Spinal cord (tissue), 10 donors: ENCODE measurements around the gene TUBA8. TPM values are rescaled to one million over a fixed set of nuclear protein-coding genes. Genes with fewer than 3 reads are reported as not detected.
"Not testable (repeated sequence)": the region's sequence is repeated elsewhere in the genome, so short reads cannot be mapped to it uniquely, and the experiment has no call there.

Experiments used
- DNase-seq, 6 donors: peaks; one replicate each; pipeline versions ENCODE4 v3.0.0 to v3.0.0-alpha.2; 2013 to 2015; ENCODE audit warnings: low spot score in 6 of 6, low read depth in 4 of 6
- H3K27ac ChIP-seq: one replicate; pipeline ENCODE4 v1.5.1; 2013; ENCODE audit warnings: low read depth, low read length, control low read depth
- H3K27me3 ChIP-seq: one replicate; pipeline ENCODE4 v1.6.1; 2013; ENCODE audit warnings: low read length; ENCODE audit not compliant: control insufficient read depth, insufficient read depth
- H3K36me3 ChIP-seq: one replicate; pipeline ENCODE4 v1.6.1; 2013; ENCODE audit warnings: low read length; ENCODE audit not compliant: control insufficient read depth, insufficient read depth
- H3K4me1 ChIP-seq: one replicate; pipeline ENCODE4 v1.6.1; 2013; ENCODE audit warnings: low read length; ENCODE audit not compliant: control insufficient read depth, insufficient read depth
- H3K4me3 ChIP-seq: one replicate; pipeline ENCODE4 v1.5.1; 2013; ENCODE audit warnings: low read depth, low read length, control low read depth
- H3K9me3 ChIP-seq: one replicate; pipeline ENCODE4 v1.6.1; 2013; ENCODE audit warnings: low read length; ENCODE audit not compliant: control insufficient read depth, insufficient read depth
- WGBS: methylation state at CpG from one replicate; pipeline ENCODE4 v1.1.5; 2013; ENCODE audit warnings: missing lambda C conversion rate; ENCODE audit not compliant: insufficient coverage; 5-methylcytosine and 5-hydroxymethylcytosine counted together
- long read RNA-seq, 4 donors: transcript quantifications; one replicate each; lab custom pipeline, GENCODE V29; 2026
- polyA plus RNA-seq, 2 donors: library from polyadenylated mRNA; unstranded; fragments of 120-200 nt; gene quantifications; one replicate each; pipeline ENCODE4 v1.2.1, GENCODE V29; 2013; ENCODE audit not compliant: insufficient read length in 2 of 2
- total RNA-seq, 2 donors: library from RNA; depleted of rRNA in 1 of 2; stranded (reverse); fragments of 120-200 nt in 1 of 2; fragments of >200 nt in 1 of 2; gene quantifications; one replicate each; pipeline versions ENCODE4 v1.2.3 to v1.2.4, GENCODE V29; 2013 to 2014
- donor health status: healthy.

TUBA8 gene
- total RNA-seq = 1 to 10 TPM; 5.5 to 9.7 TPM
- polyA plus RNA-seq = 10 to 100 TPM; 24.7 to 27.1 TPM
- long read RNA-seq, donor 1, transcript TUBA8-202 (5 exons, 2,018 nt) = major isoform, 6 of 6 reads
- long read RNA-seq, donor 1, partial matches to known transcripts = 0 of 6 reads
- long read RNA-seq, donor 1, other reads (novel, unspliced or antisense) = 0 of 6 reads
- long read RNA-seq, donor 2, partial matches to known transcripts = 0 of 2 reads
- long read RNA-seq, donor 2, other reads (novel, unspliced or antisense) = 0 of 2 reads
- long read RNA-seq, donor 3, partial matches to known transcripts = 0 of 2 reads
- long read RNA-seq, donor 3, other reads (novel, unspliced or antisense) = 0 of 2 reads
- long read RNA-seq, donor 4, partial matches to known transcripts = 0 of 1 reads
- long read RNA-seq, donor 4, other reads (novel, unspliced or antisense) = 0 of 1 reads

DNA sequence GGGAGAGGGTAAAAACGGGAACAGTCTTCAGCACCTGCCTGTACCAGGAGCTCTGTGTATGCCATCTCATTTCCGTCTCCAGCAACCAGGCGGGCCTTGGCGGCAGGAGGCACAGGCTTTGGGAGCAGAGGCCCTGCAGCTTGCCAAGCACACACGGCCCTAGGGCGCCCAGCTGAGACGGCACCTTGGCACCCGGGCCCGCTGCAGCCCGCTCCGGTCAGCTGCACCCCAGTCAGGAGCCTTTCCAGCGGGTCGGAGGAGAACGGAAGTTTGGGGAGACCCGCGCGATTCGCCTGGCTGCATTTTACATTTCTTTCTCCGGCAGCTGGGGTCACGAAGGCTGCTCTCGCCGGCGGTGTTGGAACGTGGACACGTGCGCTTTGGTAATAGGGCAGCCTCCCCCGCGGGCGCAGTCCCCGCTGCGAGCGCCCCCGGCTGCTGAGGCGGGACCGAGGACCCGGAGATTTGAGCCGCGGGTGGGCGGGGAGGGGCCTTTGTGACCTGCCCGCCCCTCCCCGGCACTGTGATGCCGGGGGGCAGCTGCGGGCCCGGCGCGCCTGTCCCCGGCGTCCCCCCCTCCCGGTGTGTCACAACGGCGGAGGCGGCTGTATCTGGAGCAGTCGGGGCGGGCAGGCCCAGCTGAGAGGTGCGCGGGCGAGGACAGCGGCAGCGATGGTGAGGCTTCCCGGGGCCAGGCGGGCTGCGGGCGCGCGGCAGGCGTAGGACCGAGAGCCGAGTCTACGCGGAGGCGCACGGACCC is at the start of gene TUBA8:
TUBA8 (plus strand) TSS at position 616 of the 760 bp plus-strand sequence; CDS start at position 673, 57 bp downstream.
- peaks cover 33% of the 10 kb centered on the region for H3K4me1 ChIP-seq
- peaks cover 21% of the 10 kb centered on the region for H3K27me3 ChIP-seq
- H3K27ac ChIP-seq = no peak within 1 kb of the TSS
- WGBS = under 1% methylated on average over 72 of the region's 72 CpGs
- peak within 1 kb of the TSS; percentile 27 for H3K4me3 ChIP-seq
- peak in 3 of 6 donors; percentile 22 to 65 (median 51) for DNase-seq
- H3K36me3 ChIP-seq = peaks cover 2% of the 10 kb centered on the region
- H3K9me3 ChIP-seq = no peaks in the 10 kb centered on the region

DNA sequence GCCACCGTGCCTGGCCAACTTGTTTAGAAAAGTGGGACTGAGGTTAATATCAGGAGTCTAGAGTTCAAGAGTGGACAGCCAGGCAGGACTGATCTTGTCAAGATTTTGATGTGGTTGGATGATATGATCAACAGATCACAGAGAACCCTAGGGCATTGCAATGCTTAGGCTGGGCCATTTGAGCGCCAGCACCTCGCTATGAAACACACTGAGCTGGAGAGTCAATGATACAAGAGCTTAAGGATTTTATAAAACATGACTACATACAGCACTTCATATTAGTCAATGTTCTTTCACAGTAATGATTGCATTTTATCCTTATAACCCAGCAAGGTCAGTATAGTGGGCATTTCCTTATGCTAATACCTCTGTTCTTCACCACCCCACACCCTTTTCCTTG is 48.2 kb upstream of the TUBA8 start:
- no peaks in the 10 kb centered on the region for H3K36me3 ChIP-seq
- H3K9me3 ChIP-seq = no peaks in the 10 kb centered on the region
- H3K27me3 ChIP-seq = no peaks in the 10 kb centered on the region
- H3K27ac ChIP-seq = no peak overlapping the region
- no peak overlapping the region for H3K4me3 ChIP-seq
- H3K4me1 ChIP-seq = peaks cover 16% of the 10 kb centered on the region
- WGBS = 96% methylated on average over 2 of the region's 3 CpGs
- DNase-seq = no peak

DNA sequence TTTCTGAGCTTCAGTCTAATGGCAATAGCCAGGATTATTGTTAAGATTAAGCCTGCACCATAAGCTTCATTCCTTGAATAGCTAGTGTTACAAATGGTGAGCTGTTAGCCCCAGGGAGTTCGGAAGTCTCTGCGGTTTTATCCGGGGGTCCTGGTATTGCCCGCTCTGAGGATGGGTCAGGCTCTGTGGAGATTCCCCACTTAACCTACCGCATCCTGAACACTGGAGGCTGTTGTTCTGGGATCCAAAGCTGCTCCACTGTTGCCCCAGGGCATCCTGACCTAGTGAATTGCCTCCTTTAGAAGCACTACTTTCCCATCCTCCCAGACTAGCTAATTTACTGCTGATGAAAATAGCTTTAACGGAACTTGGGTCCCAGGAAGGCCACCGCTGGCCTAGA is 47.3 kb upstream of the TUBA8 start:
- Histone ChIP-seq H3K27me3 (no peaks in the 10 kb centered on the region), H3K4me1 (peaks cover 23% of the 10 kb centered on the region), H3K36me3 (no peaks in the 10 kb centered on the region), H3K9me3 (no peaks in the 10 kb centered on the region), H3K4me3 (no peak overlapping the region), H3K27ac (no peak overlapping the region)
- no peak for DNase-seq
- WGBS = 81% methylated on average over 3 of the region's 7 CpGs

DNA sequence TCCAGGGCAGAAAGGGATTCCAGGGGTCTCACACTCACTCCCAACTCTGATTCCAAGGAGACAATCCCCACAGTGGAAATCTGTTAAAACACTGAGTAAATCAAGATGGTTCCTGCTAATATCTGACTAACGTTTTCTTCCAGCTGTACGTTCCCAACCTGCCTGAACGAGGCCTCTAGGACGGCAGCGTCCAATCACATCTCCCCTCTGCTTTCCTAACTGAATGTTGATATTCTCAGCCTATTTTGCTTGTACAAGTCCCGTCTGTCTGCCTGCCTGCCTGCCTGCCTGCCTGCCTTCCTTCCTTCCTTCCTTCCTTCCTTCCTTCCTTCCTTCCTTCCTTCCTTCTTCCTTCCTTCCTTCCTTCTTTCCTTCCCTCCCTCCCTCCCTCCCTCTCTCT is 46.9 kb upstream of the TUBA8 start:
- not testable (repeated sequence) for H3K4me3 ChIP-seq, H3K9me3 ChIP-seq, DNase-seq, H3K36me3 ChIP-seq, H3K27me3 ChIP-seq, H3K27ac ChIP-seq
- WGBS = 62% methylated on average over 6 of the region's 6 CpGs
- peaks cover 23% of the 10 kb centered on the region for H3K4me1 ChIP-seq

DNA sequence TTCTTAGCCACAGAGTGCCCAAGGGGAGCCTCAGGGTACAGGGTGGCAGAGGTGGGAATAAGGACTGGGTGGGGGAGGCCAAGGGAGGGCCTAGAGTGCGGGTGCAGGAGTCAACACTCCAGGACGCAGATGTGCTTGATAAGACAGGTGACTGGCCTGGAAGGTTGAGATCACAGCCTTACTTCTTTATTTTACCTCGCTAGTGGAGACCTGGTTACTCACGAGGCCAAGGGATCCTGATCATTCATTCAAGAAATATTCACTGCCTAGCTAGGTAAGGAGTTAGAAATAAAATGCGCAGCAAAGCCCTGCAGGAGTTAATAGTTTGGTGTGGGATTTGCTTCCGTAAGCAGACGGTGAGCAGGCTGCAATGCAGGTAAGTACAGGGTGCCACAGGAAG is 46.0 kb upstream of the TUBA8 start:
- no peaks in the 10 kb centered on the region for H3K27me3 ChIP-seq
- H3K4me3 ChIP-seq = no peak overlapping the region
- H3K36me3 ChIP-seq = no peaks in the 10 kb centered on the region
- WGBS = 86% methylated on average over 4 of the region's 7 CpGs
- DNase-seq = no peak
- peaks cover 23% of the 10 kb centered on the region for H3K4me1 ChIP-seq
- no peak overlapping the region for H3K27ac ChIP-seq
- no peaks in the 10 kb centered on the region for H3K9me3 ChIP-seq

DNA sequence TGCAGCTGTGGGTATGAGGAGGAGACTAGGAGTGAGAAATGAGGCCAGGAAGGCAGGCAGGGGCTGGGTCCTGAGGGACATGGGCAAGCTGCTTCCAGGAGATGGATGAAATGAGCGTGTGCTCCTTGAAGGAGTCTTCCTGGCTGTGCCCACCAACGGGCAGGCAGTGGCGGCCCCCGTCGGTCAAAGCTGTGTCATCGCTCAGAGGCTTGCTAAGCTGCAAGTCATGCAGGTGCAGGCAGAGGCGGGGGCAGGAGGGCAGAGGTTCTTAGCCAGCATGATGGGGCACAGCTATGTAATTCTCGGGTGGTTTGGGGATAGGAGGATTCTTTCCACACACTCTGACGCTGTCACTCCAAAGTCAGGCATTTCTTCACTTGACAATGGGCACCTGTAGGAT is 45.4 kb upstream of the TUBA8 start:
- H3K27ac ChIP-seq = no peak overlapping the region
- DNase-seq = no peak
- H3K36me3 ChIP-seq = no peaks in the 10 kb centered on the region
- H3K4me3 ChIP-seq = no peak overlapping the region
- WGBS = 21% methylated on average over 8 of the region's 9 CpGs
- H3K4me1 ChIP-seq = peaks cover 23% of the 10 kb centered on the region
- H3K27me3 ChIP-seq = no peaks in the 10 kb centered on the region
- H3K9me3 ChIP-seq = no peaks in the 10 kb centered on the region

DNA sequence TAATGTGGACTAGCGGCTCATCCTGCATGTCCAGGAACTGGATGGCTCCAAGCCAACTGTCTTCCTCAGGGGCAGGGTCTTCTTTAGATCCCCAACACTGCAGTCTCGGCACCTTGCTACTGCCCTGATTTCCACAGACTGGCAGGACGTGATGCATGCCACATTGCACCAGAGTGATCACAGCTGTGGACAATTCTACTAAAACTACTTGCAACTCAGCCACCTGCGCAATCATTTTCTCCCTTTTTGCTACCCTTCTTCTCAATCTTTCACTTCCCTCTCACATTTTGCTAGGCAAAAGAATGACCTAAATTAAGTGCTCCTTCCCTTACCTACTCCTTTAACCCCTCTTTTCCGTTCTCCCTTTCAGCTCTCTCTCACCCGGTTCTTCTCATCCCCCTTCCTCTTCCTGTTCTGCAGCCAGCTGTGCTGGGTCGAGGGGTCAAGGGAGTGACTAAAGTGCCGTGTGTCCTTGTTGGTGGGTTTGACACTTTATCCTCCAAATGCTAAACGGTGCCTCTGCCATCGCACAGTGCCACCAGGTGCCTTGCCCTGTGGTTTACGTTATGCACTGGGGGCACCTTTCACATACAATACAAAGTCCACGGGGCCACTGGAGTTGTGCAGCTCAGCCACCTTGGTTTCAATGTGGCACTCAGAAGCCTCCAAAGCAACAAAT is 44.3 kb upstream of the TUBA8 start:
- Histone ChIP-seq H3K27me3 (no peaks in the 10 kb centered on the region), H3K27ac (no peak overlapping the region), H3K4me1 (peaks cover 20% of the 10 kb centered on the region), H3K4me3 (no peak overlapping the region), H3K9me3 (no peaks in the 10 kb centered on the region), H3K36me3 (no peaks in the 10 kb centered on the region)
- no peak for DNase-seq
- WGBS = 64% methylated on average over 8 of the region's 12 CpGs

DNA sequence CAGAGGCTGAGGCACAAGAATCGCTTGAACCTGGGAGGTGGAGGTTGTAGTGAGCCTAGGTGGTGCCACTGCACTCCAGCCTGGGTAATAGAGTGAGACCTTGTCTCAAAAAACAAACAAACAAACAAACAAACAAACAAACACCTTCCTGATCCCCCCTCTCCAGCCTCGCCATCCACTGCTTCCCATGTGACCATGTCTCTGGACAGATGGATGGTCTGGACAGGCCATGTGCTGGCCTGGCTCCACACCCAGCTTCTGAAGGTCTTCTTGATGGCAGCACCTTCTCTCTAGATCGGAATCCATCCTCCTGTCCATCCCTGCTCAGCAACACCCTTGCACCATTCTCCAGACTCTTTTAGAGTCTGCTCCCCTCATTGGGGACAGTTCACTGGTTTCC is 43.5 kb upstream of the TUBA8 start:
- DNase-seq = no peak
- 89% methylated on average over 2 of the region's 3 CpGs for WGBS
- no peaks in the 10 kb centered on the region for H3K27me3 ChIP-seq
- H3K4me1 ChIP-seq = peaks cover 20% of the 10 kb centered on the region
- H3K4me3 ChIP-seq = no peak overlapping the region
- H3K36me3 ChIP-seq = no peaks in the 10 kb centered on the region
- H3K9me3 ChIP-seq = no peaks in the 10 kb centered on the region
- H3K27ac ChIP-seq = no peak overlapping the region

DNA sequence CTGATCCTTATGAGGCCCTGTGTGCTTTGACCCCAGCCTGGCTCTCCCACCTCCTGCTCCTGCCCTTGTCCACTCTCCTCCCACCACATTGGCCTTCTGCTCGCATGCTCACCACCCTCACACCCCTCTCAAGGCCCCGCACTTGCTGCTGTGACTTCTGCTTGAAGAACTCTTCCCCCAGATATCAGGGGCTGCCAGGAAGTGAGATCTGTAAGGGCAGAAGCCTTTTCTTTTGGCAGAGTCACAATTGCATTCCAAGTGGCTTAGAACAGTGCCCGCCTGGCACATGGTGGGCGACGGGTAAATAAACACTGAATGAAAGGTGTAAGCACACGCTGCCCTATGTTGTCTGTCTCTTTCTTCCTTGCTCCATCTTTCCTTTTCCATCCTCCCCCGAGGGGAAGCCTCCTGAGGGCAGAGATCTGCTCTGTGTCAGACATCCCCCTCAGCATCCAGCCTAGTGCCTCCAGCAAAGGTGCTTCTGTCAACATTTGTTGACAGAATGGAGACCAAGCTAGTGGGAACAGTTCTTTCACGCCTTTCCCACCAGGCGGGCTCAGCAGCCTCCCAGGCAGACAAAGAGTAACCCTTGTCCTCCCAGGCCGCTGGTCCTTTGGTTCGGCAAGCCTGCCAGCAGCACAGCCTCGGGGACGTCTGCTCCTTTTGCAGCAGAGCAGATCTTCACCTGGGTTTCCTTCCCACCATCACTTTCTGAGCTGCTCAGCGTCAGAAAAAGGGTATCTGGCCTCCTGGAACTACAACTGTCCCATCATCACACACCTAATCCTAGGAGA is 42.9 kb upstream of the TUBA8 start:
- peaks cover 20% of the 10 kb centered on the region for H3K4me1 ChIP-seq
- DNase-seq = no peak

More for the DNA sequence above, 42.9 kb upstream of the TUBA8 start:
- peak overlapping the region; percentile 47 for H3K27ac ChIP-seq
- 55% methylated on average over 10 of the region's 14 CpGs for WGBS
- no peaks in the 10 kb centered on the region for H3K27me3 ChIP-seq
- no peak overlapping the region for H3K4me3 ChIP-seq
- H3K36me3 ChIP-seq = no peaks in the 10 kb centered on the region
- no peaks in the 10 kb centered on the region for H3K9me3 ChIP-seq
